ENCODE data around the gene LPAR3. TPM values are rescaled to one million over a fixed set of nuclear protein-coding genes. Genes with fewer than 3 reads are reported as not detected.

The LPAR3 gene
- total and polyA plus RNA-seq, 2 of the 4 experiments (the other 2 are of a cell fraction), result 0.09 to 0.18 TPM

GRCh38 chr1:84785271-84786036 lies 107.6 kb downstream of the LPAR3 start (continued):
- no peak for TF ChIP-seq MAZ (IDR thresholded peaks at IDR 0.05; ENCODE audit: borderline replicate concordance, low read depth, low read length)

GRCh38 chr1:84782881-84783280 lies 110.1 kb downstream of the LPAR3 start:
- Histone ChIP-seq H3K27ac (ENCODE audit: insufficient read depth, low read length) (no peak overlapping the region), H2AFZ (replicated peaks; ENCODE audit: low read length, poor library complexity) (no peak overlapping the region), H4K8ac (ENCODE audit: low read depth in 2 of 2, low read length in 2 of 2) (no peak overlapping the region), H3K14ac (replicated peaks; ENCODE audit: low read depth, low read length) (no peak overlapping the region), H2BK5ac (ENCODE audit: low read depth, low read length, poor library complexity, severe bottlenecking) (no peak overlapping the region), H2AK5ac (ENCODE audit: low read depth, low read length) (no peak overlapping the region), H2BK15ac (ENCODE audit: low read depth, low read length) (no peak overlapping the region; the same call in 2 of the 3 replicates), H3K9me3 (ENCODE audit: control insufficient read depth, insufficient read depth, low read length) (no peaks in the 10 kb centered on the region), H3K4me2 (ENCODE audit: low read depth, low read length) (no peak overlapping the region), H2BK20ac (ENCODE audit: low read depth, low read length) (no peak overlapping the region), H3K18ac (ENCODE audit: low read depth, low read length) (no peak overlapping the region), H3K27me3 (ENCODE audit: control insufficient read depth, insufficient read depth, low read length) (peaks cover 8% of the 10 kb centered on the region), H3K79me1 (ENCODE audit: low read depth in 1 of 2, low read length in 2 of 2) (no peaks in the 10 kb centered on the region), H3K9me1 (ENCODE audit: insufficient read depth, low read length) (no peaks in the 10 kb centered on the region; the same call in 1 of the 2 replicates), H3K4me1 (ENCODE audit: control insufficient read depth, insufficient read depth, low read length) (no peaks in the 10 kb centered on the region; the same call in 1 of the 2 replicates), H4K20me1 (ENCODE audit: insufficient read depth, low read length) (no peaks in the 10 kb centered on the region), H2AK9ac (replicated peaks; ENCODE audit: low read depth, low read length, poor library complexity) (no peak overlapping the region), H3K56ac (ENCODE audit: extremely low read depth, insufficient read depth, low read length) (no peak overlapping the region), H4K91ac (ENCODE audit: insufficient read depth, low read depth, low read length) (no peak overlapping the region), H3K9ac (ENCODE audit: low read depth, low read length) (no peak overlapping the region), H3K23ac (ENCODE audit: low read depth, low read length) (no peak overlapping the region), H4K5ac (ENCODE audit: low read depth, low read length) (no peak overlapping the region), H2BK120ac (ENCODE audit: low read depth, low read length) (no peak overlapping the region), H3K36me3 (ENCODE audit: control insufficient read depth, insufficient read depth, low read length) (no peaks in the 10 kb centered on the region), H3K4me3 (ENCODE audit: insufficient read depth, low read depth, low read length) (no peak overlapping the region), H3K4ac (ENCODE audit: low read depth, low read length) (no peak overlapping the region)
- CTCF ChIA-PET, result interaction anchor here (0.6 to 1.6 kb wide), 3 partner anchors 11 to 175 kb away, joined by 3 to 7 read pairs (median 3); no protein-coding TSS in a partner anchor
- no peak for ATAC-seq (ENCODE audit: low read depth)
- POLR2A ChIA-PET (ENCODE audit: unreplicated experiment), result no interaction called here
- WGBS, 2 experiments (ENCODE audit: extremely low coverage in 2 of 2, insufficient read length in 1 of 2), result no CpG with 5 or more reads among the region's 6 CpGs
- in situ Hi-C loops (cut with MboI; ENCODE audit: low sequenced_read_pairs) (no loop called here), dilution Hi-C loops (cut with HindIII; ENCODE audit: low sequenced_read_pairs, unreplicated experiment) (no loop called here), intact Hi-C loops (cut with micrococcal nuclease) (no loop called here)
- DNase-seq, result no peak
- no TSS peak for BruUV-seq (replicated peaks)
- no peak for TF ChIP-seq MXI1 (IDR thresholded peaks at IDR 0.05; ENCODE audit: borderline replicate concordance, low read depth, low read length)
- no peak for TF ChIP-seq ELK1 (IDR thresholded peaks at IDR 0.05; ENCODE audit: borderline replicate concordance, low read depth, low read length)
- no peak for TF ChIP-seq RCOR1 (IDR thresholded peaks at IDR 0.05; ENCODE audit: insufficient replicate concordance, low read length)
- TF ChIP-seq RAD21 (IDR thresholded peaks at IDR 0.05; ENCODE audit: low read length), result no peak
- no peak for TF ChIP-seq MAZ (IDR thresholded peaks at IDR 0.05; ENCODE audit: borderline replicate concordance, low read depth, low read length)
- TF ChIP-seq CHD1 (IDR thresholded peaks at IDR 0.05; ENCODE audit: low read depth, low read length), result no peak
- TF ChIP-seq NFE2L2 (IDR thresholded peaks at IDR 0.05; ENCODE audit: low read depth, low read length), result no peak
- no peak for TF ChIP-seq CTCF (conservative IDR thresholded peaks at IDR 0.05; ENCODE audit: low read depth, low read length)
- no peak for TF ChIP-seq POLR2A (IDR thresholded peaks at IDR 0.05; ENCODE audit: low read depth, low read length)
- TF ChIP-seq SMC3 (IDR thresholded peaks at IDR 0.05; ENCODE audit: low read depth, low read length), result no peak
- TF ChIP-seq FOS (IDR thresholded peaks at IDR 0.05; ENCODE audit: low read depth, low read length), result no peak
- TF ChIP-seq CEBPB (IDR thresholded peaks at IDR 0.05; ENCODE audit: low read depth, low read length), result no peak
- no peak for TF ChIP-seq MAFK (IDR thresholded peaks at IDR 0.05; ENCODE audit: low read depth, low read length)

All from IMR-90 (cell line).